Adrenal gland (tissue), 12 donors: Measurements from ENCODE around the gene ENTREP3. TPM values are rescaled to one million over a fixed set of nuclear protein-coding genes. Genes with fewer than 3 reads are reported as not detected.

Experiments used
- DNase-seq, 7 donors: peaks; one replicate each; pipeline ENCODE4 v3.0.0-alpha.2; 2019 to 2020
- H3K27ac ChIP-seq, 5 donors: fragments of 200-600 bp; sonication (generic) in 4 of 5; 1 replicate in 3 of 5; 2 replicates in 2 of 5; pipeline versions ENCODE4 v1.5.1 to v1.8.0; 2016 to 2020; ENCODE audit warnings: mild to moderate bottlenecking in 1 of 5
- H3K27me3 ChIP-seq: fragments of 200-600 bp; 2 replicates; pipeline ENCODE4 v1.8.0; 2021
- H3K36me3 ChIP-seq, 2 donors: fragments of 200-600 bp; replicated peaks in 1 of 2; 1 replicate in 1 of 2; 2 replicates in 1 of 2; pipeline versions ENCODE4 v1.5.1 to v1.8.0; 2018 to 2022
- H3K4me1 ChIP-seq, 2 donors: fragments of 200-600 bp; replicated peaks in 1 of 2; 1 replicate in 1 of 2; 2 replicates in 1 of 2; pipeline versions ENCODE4 v1.5.1 to v1.8.0; 2018 to 2021
- H3K4me3 ChIP-seq, 4 donors: fragments of 200-600 bp; sonication (generic) in 3 of 4; one replicate each; pipeline ENCODE4 v1.5.1; 2016 to 2018
- H3K9me3 ChIP-seq, 3 donors: fragments of 200-600 bp; sonication (generic) in 1 of 3; replicated peaks in 1 of 3; 1 replicate in 2 of 3; 2 replicates in 1 of 3; pipeline versions ENCODE4 v1.5.1 to v1.8.0; 2016 to 2021
- CTCF ChIP-seq, 6 experiments: fragments of 450-650 bp in 4 of 6; fragments of 200-600 bp in 2 of 6; sonication (generic) in 1 of 6; IDR thresholded peaks; 1 replicate in 5 of 6; 2 replicates in 1 of 6; pipeline versions ENCODE4 v1.5.1 to v1.8.0; 2016 to 2021; ENCODE audit warnings: antibody characterized with exemption in 6 of 6, mild to moderate bottlenecking in 2 of 6, moderate library complexity in 1 of 6
- POLR2A ChIP-seq, 2 donors: fragments of 450-650 bp; IDR thresholded peaks; one replicate each; pipeline ENCODE4 v1.6.1; 2017; ENCODE audit warnings: antibody characterized with exemption in 2 of 2, mild to moderate bottlenecking in 2 of 2, moderate library complexity in 1 of 2
- WGBS, 4 donors: extraction: QIAGEN DNeasy Blood & Tissue Kit in 2 of 4; methylation state at CpG; one replicate each; pipeline versions ENCODE4 v1.1.5 to v1.1.7; 2013 to 2017; 5-methylcytosine and 5-hydroxymethylcytosine counted together
- intact Hi-C, 2 donors: fragments of 100-400 bp; cut with DNase I; formaldehyde crosslinking; loops; one replicate each; pipeline versions ENCODE4 v1.14.1 to v1.15.0; 2022 to 2023
- polyA plus RNA-seq, 3 donors: library from polyadenylated mRNA; stranded (reverse); fragments of 200-250 nt in 2 of 3; fragments of 350-450 nt in 1 of 3; fragmentation: Illumina TruSeq in 1 of 3; extraction: RNeasy Lipid Tissue Mini Kit (QIAGEN cat#74804) in 1 of 3; gene quantifications; one replicate each; pipeline ENCODE4 v1.2.3, GENCODE V29; 2013 to 2014
- total RNA-seq, 9 donors: library from RNA; depleted of rRNA in 4 of 9; stranded (reverse); fragments of >200 nt in 4 of 9; fragments of 120-200 nt in 1 of 9; fragmentation: NEBNext Ultra II Directional in 1 of 9; extraction: Animal tissue kit (Norgen Biotek cat#: 25700) in 1 of 9; gene quantifications; one replicate each; pipeline versions ENCODE4 v1.1.0 to v1.2.4, GENCODE V29; 2013 to 2023
- donor health status: healthy with polysubstance abuse.
- donor health status: Bipolar disorder and iron deficiency.
- donor health status: DM: yes; HTN: yes; CAD: no.
- donor health status: DM: no; HTN: no; CAD: no.
- donor health status: DM: no; HTN: no; CAD: no.
- donor health status: DM: yes; HTN: yes; CAD: no.

Gene ENTREP3
- total and polyA plus RNA-seq, 12 donors, result 8.5 to 43.0 (median 26.4) TPM

- Histone ChIP-seq H3K4me1 (peaks cover 14 to 19% of the 10 kb centered on the region in 2 donors), H3K9me3 (no peaks in the 10 kb centered on the region), H3K4me3 (peak overlapping the region; percentile 16 to 98 (median 76)), H3K27ac (peak overlapping the region; percentile 90 to 100 (median 98)), H3K27me3 (no peaks in the 10 kb centered on the region), H3K36me3 (peaks cover 0 to 38% of the 10 kb centered on the region in 2 donors)
- TF ChIP-seq CTCF (IDR thresholded peaks at IDR 0.05), result no peak
- no peak for TF ChIP-seq POLR2A (IDR thresholded peaks at IDR 0.05)
- DNase-seq, result peak in 2 of 7 donors; percentile 39 to 51
- WGBS, 4 donors, result 2 to 4% (median 3%) methylated on average over 30 to 44 of the region's 44 CpGs
- intact Hi-C loops, result loop anchor here in 1 of 2 donors (10.0 kb wide), 1 partner anchor 322 kb away; no protein-coding TSS in a partner anchor
These were observed 17.4 kb upstream of the ENTREP3 start for GRCh38 chr1:155272466-155273342.

GRCh38 chr1:155269381-155269780 lies 14.1 kb upstream of the ENTREP3 start:
- Histone ChIP-seq H3K9me3 (no peaks in the 10 kb centered on the region), H3K4me3 (no peak overlapping the region), H3K27ac (no peak overlapping the region), H3K36me3 (peaks cover 0 to 72% of the 10 kb centered on the region in 2 donors), H3K27me3 (no peaks in the 10 kb centered on the region), H3K4me1 (peaks cover 12 to 14% of the 10 kb centered on the region in 2 donors)
- intact Hi-C loops, result no loop called here
- 89 to 93% (median 92%) methylated on average over 15 to 21 of the region's 21 CpGs for WGBS, 4 donors
- DNase-seq, result no peak
- TF ChIP-seq POLR2A (IDR thresholded peaks at IDR 0.05) (no peak), CTCF (IDR thresholded peaks at IDR 0.05) (no peak)

GRCh38 chr1:155268630-155269029 lies 13.3 kb upstream of the ENTREP3 start:
- Histone ChIP-seq H3K27ac (no peak overlapping the region), H3K27me3 (no peaks in the 10 kb centered on the region), H3K4me3 (no peak overlapping the region), H3K4me1 (peaks cover 10 to 12% of the 10 kb centered on the region in 2 donors), H3K9me3 (no peaks in the 10 kb centered on the region), H3K36me3 (peaks cover 0 to 79% of the 10 kb centered on the region in 2 donors)
- intact Hi-C loops, result no loop called here
- no peak for DNase-seq
- 88 to 91% (median 89%) methylated on average over 14 to 21 of the region's 21 CpGs for WGBS, 4 donors
- TF ChIP-seq POLR2A (IDR thresholded peaks at IDR 0.05), result no peak
- no peak for TF ChIP-seq CTCF (IDR thresholded peaks at IDR 0.05)

- peaks cover 0 to 89% of the 10 kb centered on the region in 2 donors for H3K36me3 ChIP-seq
- WGBS, 4 donors, result 92 to 100% (median 95%) methylated on average over 2 of the region's 2 CpGs
These were observed 12.1 kb upstream of the ENTREP3 start for GRCh38 chr1:155267373-155267772.

More at GRCh38 chr1:155267373-155267772, 12.1 kb upstream of the ENTREP3 start:
- intact Hi-C loops, result no loop called here
- Histone ChIP-seq H3K9me3 (no peaks in the 10 kb centered on the region), H3K27ac (no peak overlapping the region), H3K4me1 (peaks cover 10 to 12% of the 10 kb centered on the region in 2 donors), H3K27me3 (no peaks in the 10 kb centered on the region), H3K4me3 (no peak overlapping the region)
- no peak for TF ChIP-seq POLR2A (IDR thresholded peaks at IDR 0.05)
- no peak for TF ChIP-seq CTCF (IDR thresholded peaks at IDR 0.05)
- DNase-seq, result no peak
